ENCODE results near the gene AACS. TPM values are rescaled to one million over a fixed set of nuclear protein-coding genes. Genes with fewer than 3 reads are reported as not detected.

Gene AACS
- total and polyA plus RNA-seq, 2 of the 8 experiments (the other 6 are each of a cell fraction or from before 2014, with no cell fraction given): 51.9 to 52.4 TPM

DNA sequence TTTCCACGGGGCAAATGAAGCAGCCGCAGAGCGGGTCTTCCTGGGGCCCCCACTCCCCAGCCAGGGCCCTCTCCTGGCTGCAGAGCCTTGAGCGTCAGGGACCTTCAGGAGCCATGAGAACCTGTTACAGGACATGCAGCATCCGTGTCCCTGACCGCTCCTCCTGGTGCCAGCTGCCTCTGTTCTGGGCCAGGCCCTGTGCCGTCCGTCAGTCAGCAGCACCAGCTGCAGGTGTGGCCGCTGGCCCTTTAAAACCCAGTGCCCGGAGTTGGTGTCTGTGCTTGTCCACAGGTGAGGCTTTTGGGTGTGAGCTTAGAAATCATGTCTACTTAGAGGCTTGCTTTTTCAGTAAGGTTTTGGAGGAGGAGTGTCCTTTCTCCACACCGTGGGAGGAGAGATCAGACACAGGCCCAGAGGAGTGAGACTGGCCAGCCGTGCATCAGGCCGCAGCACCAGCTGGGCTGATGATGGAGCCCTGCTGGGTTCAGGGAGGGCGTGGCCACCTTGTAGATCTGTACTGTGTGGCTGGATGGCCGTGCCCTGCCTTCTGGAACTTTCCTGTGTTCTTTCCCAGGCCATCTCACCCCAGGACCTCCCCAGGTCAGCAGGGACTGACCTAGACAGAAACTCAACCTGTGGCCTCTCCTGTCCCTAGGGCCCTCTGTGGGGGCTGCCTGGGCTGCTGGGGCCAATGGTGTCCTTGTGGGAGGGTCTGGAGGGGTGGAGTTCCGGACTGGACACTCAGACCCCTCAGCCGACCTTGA, 27.1 kb downstream of the AACS start:
- Histone ChIP-seq H3K56ac (replicated peaks; ENCODE audit: insufficient read length, low read depth, low read length) (no peak overlapping the region), H4K20me1 (replicated peaks in 1 of 2; ENCODE audit: control insufficient read depth in 1 of 2, insufficient read depth in 2 of 2, low read length in 2 of 2) (peaks cover 6 to 26% of the 10 kb centered on the region in 2 experiments), H2BK5ac (ENCODE audit: low read depth, low read length) (no peak overlapping the region; the same call in 1 of the 2 replicates), H3K79me1 (ENCODE audit: low read depth, low read length) (peaks cover 11% of the 10 kb centered on the region; the same call in 1 of the 2 replicates), H4K91ac (replicated peaks; ENCODE audit: insufficient read length, low read length) (no peak overlapping the region), H4K8ac (ENCODE audit: extremely low read depth, insufficient read depth, low read length) (no peak overlapping the region; the same call in 1 of the 2 replicates), H2BK15ac (ENCODE audit: low read length) (no peak overlapping the region), H3K9me3 (ENCODE audit: insufficient read depth in 2 of 2, low read depth in 1 of 2, low read length in 1 of 2) (no peaks in the 10 kb centered on the region), H2BK20ac (ENCODE audit: low read length) (no peak overlapping the region), H3K9ac (replicated peaks in 1 of 4; ENCODE audit: extremely low read depth in 1 of 4, low read depth in 3 of 4, low read length in 3 of 4) (no peak overlapping the region), H3K79me2 (ENCODE audit: control insufficient read depth in 1 of 2, insufficient read depth in 2 of 2, low read length in 2 of 2) (no peaks in the 10 kb centered on the region), H3K23me2 (ENCODE audit: low read depth, low read length) (peaks cover 12% of the 10 kb centered on the region; the same call in 1 of the 2 replicates), H3K36me3 (ENCODE audit: control insufficient read depth in 2 of 4, insufficient read depth in 4 of 4, low read length in 3 of 4) (peaks cover 2 to 28% (median 20%) of the 10 kb centered on the region in 4 experiments; a peak in 6 of 8 replicates), H2AK5ac (ENCODE audit: low read depth, low read length) (no peak overlapping the region), H2AFZ (ENCODE audit: low read length) (no peak overlapping the region), H4K5ac (ENCODE audit: insufficient read length, low read depth, low read length) (no peak overlapping the region), H3K4ac (replicated peaks; ENCODE audit: insufficient read length, low read depth, low read length) (no peak overlapping the region), H3K4me1 (replicated peaks in 1 of 4; ENCODE audit: control insufficient read depth in 3 of 4, insufficient read depth in 4 of 4, low read length in 3 of 4) (no peaks in the 10 kb centered on the region), H3K14ac (ENCODE audit: insufficient read length) (no peak overlapping the region), H3K4me3 (ENCODE audit: extremely low read depth in 1 of 4, insufficient read depth in 2 of 4, low read depth in 3 of 4, low read length in 4 of 4) (no peak overlapping the region), H3K27me3 (replicated peaks in 1 of 4; ENCODE audit: control insufficient read depth in 3 of 4, extremely low read depth in 1 of 4, insufficient read depth in 3 of 4, low read length in 3 of 4) (no peaks in the 10 kb centered on the region), H3K23ac (ENCODE audit: insufficient read length) (no peak overlapping the region), H3K4me2 (ENCODE audit: insufficient read depth in 1 of 2, low read depth in 2 of 2, low read length in 2 of 2) (no peak overlapping the region), H3K18ac (ENCODE audit: extremely low read depth, low read length) (no peak overlapping the region), H3K27ac (ENCODE audit: low read depth, low read length) (no peak overlapping the region), H2BK12ac (ENCODE audit: low read depth, low read length) (no peak overlapping the region), H2BK120ac (replicated peaks; ENCODE audit: low read depth, low read length) (no peak overlapping the region)
- POLR2A ChIA-PET (ENCODE audit: partially characterized antibody): interaction anchor here (1.0 kb wide), 1 partner anchor 8 kb away, joined by 3 read pairs; no protein-coding TSS in a partner anchor
- DNase-seq (ENCODE audit: low read depth in 1 of 2, low spot score in 2 of 2) (no peak), FAIRE-seq (no peak)
- CTCF ChIA-PET (ENCODE audit: partially characterized antibody): no interaction called here
- WGBS, 2 experiments (ENCODE audit: extremely low coverage in 1 of 2, insufficient coverage in 1 of 2, insufficient read length in 1 of 2, insufficient replicate concordance in 2 of 2, low coverage in 1 of 2, low lambda C conversion rate in 2 of 2, missing lambda C conversion rate in 1 of 2): 89% methylated on average over 17 of the region's 17 CpGs; no CpG with 5 or more reads in 1 of the 2 experiments
- no peak for TF ChIP-seq CHD1 (IDR thresholded peaks at IDR 0.05; ENCODE audit: low read depth, low read length)
- no peak for TF ChIP-seq KDM4A (IDR thresholded peaks at IDR 0.05; ENCODE audit: low read depth, low read length, severe bottlenecking)
- no peak for TF ChIP-seq BACH1 (IDR thresholded peaks at IDR 0.05; ENCODE audit: low read length)
- no peak for TF ChIP-seq CBX5 (IDR thresholded peaks at IDR 0.05; ENCODE audit: low read depth, low read length)
- no peak for TF ChIP-seq GTF2F1 (IDR thresholded peaks at IDR 0.05; ENCODE audit: borderline replicate concordance, low read depth, low read length)
- TF ChIP-seq EP300 (IDR thresholded peaks at IDR 0.05; ENCODE audit: borderline replicate concordance in 1 of 2, low read depth in 2 of 2, low read length in 2 of 2): no peak
- no peak for TF ChIP-seq CTBP2 (IDR thresholded peaks at IDR 0.05; ENCODE audit: borderline replicate concordance, insufficient read depth, insufficient read length, low read length)
- TF ChIP-seq SIX5 (IDR thresholded peaks at IDR 0.05; ENCODE audit: low read depth, low read length): no peak
- no peak for TF ChIP-seq CREB1 (IDR thresholded peaks at IDR 0.05)
- no peak for TF ChIP-seq POLR2A (IDR thresholded peaks at IDR 0.05; ENCODE audit: control extremely low read depth in 1 of 2, low read depth in 2 of 2, low read length in 2 of 2)
- no peak for TF ChIP-seq KDM1A (IDR thresholded peaks at IDR 0.05; ENCODE audit: borderline replicate concordance, low read length)
- TF ChIP-seq SUZ12 (IDR thresholded peaks at IDR 0.05; ENCODE audit: low read length): no peak
- TF ChIP-seq PHF8 (conservative IDR thresholded peaks at IDR 0.05; ENCODE audit: low read depth, low read length): no peak

All from H1 (cell line).